NCI-H774 (cell line): Measurements from ENCODE around the gene TSPAN13.
"Not testable (repeated sequence)": the region's sequence is repeated elsewhere in the genome, so short reads cannot be mapped to it uniquely, and the experiment has no call there.

Source experiments
- DNase-seq: peaks from one replicate; lab custom pipeline; 2025; lab: John Stamatoyannopoulos, UW

TSPAN13 gene

DNA sequence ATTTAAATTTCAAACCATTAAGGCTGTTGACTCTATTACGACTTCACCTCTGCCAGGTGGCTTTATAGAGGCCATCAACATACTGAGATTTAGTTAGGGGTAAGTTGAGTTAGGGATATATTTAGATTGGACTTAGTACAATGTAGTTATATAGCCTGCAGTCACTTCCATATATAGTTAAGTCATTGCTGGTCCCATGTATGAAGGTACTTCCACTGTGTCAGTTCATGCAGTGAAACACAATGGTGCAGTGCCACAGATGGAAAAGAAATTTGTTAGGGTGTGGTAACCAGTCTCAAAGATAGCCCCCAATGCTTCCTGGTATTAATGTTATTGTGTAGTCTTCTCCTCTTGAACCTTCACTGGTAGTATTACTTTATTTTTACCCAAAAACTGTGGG, 12.6 kb upstream of the TSPAN13 start:
- DNase-seq = no peak

DNA sequence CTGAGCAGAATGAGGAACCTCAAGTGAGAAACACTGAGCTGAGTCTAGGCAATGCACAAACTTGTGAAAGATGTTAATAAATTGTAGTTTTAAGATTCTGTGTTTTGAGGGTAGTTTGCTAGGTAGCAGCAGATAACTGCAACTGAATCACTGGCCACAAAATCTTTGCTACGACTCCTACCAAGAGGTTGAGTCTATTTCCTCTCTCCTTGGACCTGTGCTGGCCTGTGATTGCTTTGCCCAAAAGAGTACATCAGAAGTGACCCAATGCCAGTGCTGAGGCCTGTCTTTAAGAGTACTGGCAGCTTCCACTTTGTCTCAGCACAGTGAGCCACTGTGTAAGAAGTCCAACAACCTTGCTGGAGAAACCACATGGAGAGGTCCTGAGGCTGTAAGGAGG, 11.9 kb upstream of the TSPAN13 start:
- no peak for DNase-seq

- DNase-seq = no peak
Observed at GRCh38 chr7:16742547-16742946, 11.0 kb upstream of the TSPAN13 start.

DNA sequence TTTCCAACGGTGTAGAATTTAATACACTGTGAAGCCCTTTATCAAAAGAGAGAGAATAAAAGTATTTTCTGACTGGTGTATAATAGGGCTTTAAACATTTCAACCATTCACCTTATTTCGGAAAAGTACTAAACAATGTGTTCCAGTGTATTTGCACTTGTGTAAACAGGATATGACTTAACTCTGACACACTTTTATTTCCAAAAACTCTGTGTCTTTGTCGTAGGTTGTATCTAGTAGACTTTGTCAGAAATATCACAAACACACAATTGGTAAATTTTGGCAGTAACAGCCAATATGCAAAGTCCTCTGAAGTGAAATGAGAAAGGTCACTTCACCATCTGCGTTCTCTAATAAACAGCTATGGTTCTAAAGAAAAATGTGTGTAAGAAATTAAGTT, 10.3 kb upstream of the TSPAN13 start:
- no peak for DNase-seq

- DNase-seq = no peak
Observed at GRCh38 chr7:16744518-16745250, 8.9 kb upstream of the TSPAN13 start.

GRCh38 chr7:16745645-16746044, 7.9 kb upstream of the TSPAN13 start:
- DNase-seq = no peak

DNA sequence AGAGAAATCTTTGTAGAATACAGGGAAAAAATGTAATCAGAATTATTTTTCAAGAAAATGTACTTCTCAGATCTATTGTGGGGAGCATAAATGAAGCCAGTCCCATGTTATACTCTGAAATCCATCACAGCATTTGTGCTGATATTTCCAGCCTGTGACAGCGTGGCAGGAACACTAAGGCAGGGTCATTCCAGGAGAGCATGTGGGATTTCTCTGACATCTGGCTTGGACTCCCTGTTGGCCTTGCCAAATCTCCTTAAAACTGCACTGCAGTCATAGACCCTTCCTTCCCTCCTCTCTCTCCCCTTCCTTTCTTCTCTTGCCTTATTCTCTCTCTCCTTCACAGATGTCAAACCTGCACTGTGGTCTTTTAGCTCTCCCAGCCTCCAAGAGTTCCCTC, 6.5 kb upstream of the TSPAN13 start:
- no peak for DNase-seq

- DNase-seq = no peak
Observed at GRCh38 chr7:16753932-16754855, 639 bp downstream of the TSPAN13 start.

DNA sequence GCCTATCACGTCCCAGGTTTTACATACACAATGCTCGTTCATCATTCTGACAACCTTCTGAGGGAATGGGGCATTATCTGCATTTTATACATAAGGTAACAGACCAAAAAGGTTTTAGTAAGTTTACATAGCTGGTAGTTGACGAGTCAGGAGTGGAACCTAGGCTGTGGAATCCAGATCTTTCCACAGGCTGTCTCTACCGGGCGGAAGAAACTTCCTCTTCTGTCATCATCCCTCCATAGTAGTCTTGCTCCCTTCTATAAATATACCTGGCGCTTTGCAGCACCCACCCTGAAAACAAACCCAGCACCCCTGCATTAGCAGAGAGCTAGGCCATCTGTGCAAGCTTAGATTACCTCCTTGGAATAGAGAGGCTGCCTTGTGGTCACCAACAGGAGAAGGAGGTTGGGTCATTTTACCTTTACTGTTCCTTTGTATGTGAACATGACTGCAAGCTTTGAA, 1.3 kb downstream of the TSPAN13 start:
- no peak for DNase-seq

- DNase-seq = no peak
Observed at GRCh38 chr7:16755397-16755796, 1.8 kb downstream of the TSPAN13 start.

DNA sequence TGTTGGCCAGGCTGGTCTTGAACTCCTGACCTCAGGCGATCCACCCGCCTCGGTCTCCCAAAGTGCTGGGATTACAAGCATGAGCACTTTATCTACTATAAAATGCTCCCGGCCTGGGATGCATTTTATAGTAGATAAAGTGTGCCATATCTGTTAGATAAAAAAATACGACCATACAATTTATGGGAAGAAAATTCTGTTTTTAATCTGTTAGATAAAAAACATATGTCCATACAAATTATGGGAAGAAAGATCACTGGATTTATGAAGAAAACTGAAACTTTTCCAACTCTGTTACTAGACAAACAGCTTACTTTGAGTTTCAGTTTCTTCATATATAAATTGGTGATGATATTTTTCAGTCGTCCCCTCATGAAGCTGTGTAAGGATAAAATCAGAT, 4.5 kb downstream of the TSPAN13 start:
- DNase-seq = no peak

- no peak for DNase-seq
Observed at GRCh38 chr7:16758631-16759611, 5.4 kb downstream of the TSPAN13 start.

GRCh38 chr7:16759840-16760239, 6.3 kb downstream of the TSPAN13 start:
- DNase-seq = no peak

DNA sequence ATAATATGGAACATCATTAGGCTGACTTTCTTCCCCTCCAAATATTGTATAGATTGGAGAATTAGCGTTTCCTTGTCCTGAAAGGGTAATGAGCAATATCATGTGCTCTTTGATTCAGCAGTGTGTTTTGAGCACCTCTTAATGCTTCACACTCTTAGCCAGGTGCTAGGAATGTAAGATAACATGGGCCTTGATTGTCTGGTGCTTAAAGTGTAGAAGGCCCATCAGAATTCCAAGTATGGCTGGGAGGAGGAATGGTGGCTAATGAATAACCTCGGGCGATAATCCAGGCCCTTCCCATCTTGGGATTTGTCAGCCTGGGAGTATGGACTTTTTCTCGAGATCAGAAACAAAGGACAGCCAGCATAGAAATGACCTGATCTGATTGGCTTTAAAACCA, 8.6 kb downstream of the TSPAN13 start:
- DNase-seq = no peak

DNA sequence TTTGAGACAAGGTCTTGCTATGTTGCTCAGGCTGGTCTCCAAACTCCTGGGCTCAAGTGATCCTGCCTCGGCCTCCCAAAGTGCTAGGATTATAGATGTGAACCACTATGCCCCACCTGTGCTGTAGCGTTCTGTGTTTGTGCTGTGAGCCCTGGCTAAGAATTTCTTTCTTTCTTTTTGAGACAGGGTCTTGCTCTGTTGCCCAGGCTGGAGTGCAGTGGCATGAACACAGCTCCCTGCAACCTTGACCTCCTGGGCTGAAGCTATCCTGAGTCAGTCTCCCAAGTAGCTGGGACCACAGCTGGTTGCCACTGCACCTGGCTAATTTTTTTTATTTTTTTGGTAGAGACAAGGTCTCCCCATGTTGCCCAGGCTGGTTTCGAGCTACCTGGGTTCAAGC, 11.4 kb downstream of the TSPAN13 start:
- no peak for DNase-seq

GRCh38 chr7:16765436-16765859, 11.9 kb downstream of the TSPAN13 start:
- DNase-seq = no peak

DNA sequence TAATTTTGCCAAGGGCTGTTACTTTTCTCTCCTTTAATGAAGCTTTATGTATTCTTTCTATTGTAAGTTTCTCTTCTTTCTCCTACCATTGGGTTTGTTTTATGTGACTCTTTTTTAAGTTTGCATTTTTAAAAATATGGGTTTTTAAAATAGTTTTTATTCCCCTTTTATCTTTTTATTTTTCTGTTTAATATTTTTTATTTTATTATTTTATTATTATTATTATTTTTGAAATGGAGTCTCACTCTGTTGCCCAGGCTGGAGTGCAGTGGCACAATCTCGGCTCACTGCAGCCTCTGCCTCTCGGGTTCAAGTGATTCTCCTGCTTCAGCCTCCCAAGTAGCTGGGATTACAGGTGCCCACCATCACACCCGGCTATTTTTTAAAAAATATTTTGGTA, 16.4 kb downstream of the TSPAN13 start:
- not testable (repeated sequence) for DNase-seq

- no peak for DNase-seq
Observed at GRCh38 chr7:16770657-16771329, 17.2 kb downstream of the TSPAN13 start.

- DNase-seq = no peak
Observed at GRCh38 chr7:16773326-16773725, 19.8 kb downstream of the TSPAN13 start.

DNA sequence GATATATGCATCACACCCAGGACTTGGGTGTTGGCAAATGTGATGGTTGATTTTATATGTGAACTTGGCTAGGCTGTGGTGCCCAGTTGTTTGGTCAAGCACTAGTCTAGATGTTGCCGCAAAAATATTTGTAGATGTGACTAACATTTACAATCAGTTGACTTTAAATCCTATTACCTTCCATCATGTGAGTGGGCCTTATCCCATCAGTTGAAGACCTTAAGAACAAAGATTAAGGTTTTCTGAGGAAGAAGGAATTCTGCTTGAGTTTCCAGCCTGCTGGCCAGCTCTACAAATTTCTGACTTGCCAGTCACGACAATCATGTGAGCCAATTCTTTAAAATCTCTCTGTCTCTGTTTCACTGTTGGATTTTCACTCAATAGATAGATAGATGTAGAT, 20.3 kb downstream of the TSPAN13 start:
- no peak for DNase-seq

DNA sequence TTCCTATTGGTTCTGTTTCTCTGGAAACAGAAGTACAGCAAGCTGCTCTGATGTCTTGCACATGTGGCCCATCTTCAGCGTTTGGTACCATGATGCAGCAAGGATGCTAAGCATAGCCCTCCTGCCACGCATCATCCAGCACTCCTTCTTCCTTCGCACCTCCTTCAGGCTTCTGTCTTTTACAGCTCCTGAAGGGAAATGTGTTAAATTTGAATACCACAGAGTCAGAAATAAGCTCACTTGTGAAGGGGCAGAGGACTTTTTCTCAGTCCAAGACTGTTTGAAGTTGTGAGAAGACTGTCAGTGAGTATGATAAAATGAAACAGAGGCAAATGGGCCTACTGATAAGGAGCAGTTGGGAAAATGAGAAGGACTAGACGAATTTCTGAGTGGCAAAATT, 20.7 kb downstream of the TSPAN13 start:
- no peak for DNase-seq
